SK-N-SH (cell line): Measurements from ENCODE around the gene FAM83E. TPM values are rescaled to one million over a fixed set of nuclear protein-coding genes. Genes with fewer than 3 reads are reported as not detected.

ENCODE experiments used
- CTCF ChIA-PET: fragments of 300-600, 350-600 bp; formaldehyde crosslinking; extraction: SDS; loops from one replicate; lab custom pipeline; 2021; lab: Yijun Ruan, JAX
- POLR2A ChIA-PET: fragments of 350-600 bp; sonication (Branson Sonifier 250); formaldehyde crosslinking; extraction: SDS; loops from one replicate; lab custom pipeline; 2020; ENCODE audit warnings: antibody characterized with exemption, inconsistent platforms; lab: Yijun Ruan, JAX
- DNase-seq: peaks from one replicate; pipeline ENCODE4 v3.0.0; 2012
- H2AFZ ChIP-seq: fragments of 200-600 bp; sonication (generic); 2 replicates; pipeline ENCODE4 v1.8.1; 2016; ENCODE audit warnings: antibody characterized with exemption, mild to moderate bottlenecking, low read depth
- H3F3A ChIP-seq: fragments of 200-600 bp; sonication (generic); replicated peaks from 2 replicates; pipeline ENCODE3; 2016; ENCODE audit warnings: antibody characterized with exemption, mild to moderate bottlenecking; ENCODE audit not compliant: insufficient read depth
- H3K27ac ChIP-seq, 2 experiments: fragments of 200-500 bp in 1 of 2; fragments of 200-600 bp in 1 of 2; sonication (Bioruptor generic) in 1 of 2; sonication (generic), shearing (Covaris generic) in 1 of 2; 2 replicates each; pipeline versions ENCODE4 v1.5.1 to v1.6.1; 2014 to 2016; ENCODE audit warnings: low read depth in 2 of 2, inconsistent platforms in 1 of 2, low read length in 1 of 2, mild to moderate bottlenecking in 1 of 2, mixed read lengths in 1 of 2
- H3K27me3 ChIP-seq: fragments of 200-600 bp; sonication (generic), shearing (Covaris generic); 2 replicates; pipeline ENCODE4 v1.6.1; 2016; ENCODE audit warnings: mixed run types; ENCODE audit not compliant: insufficient read depth
- H3K36me3 ChIP-seq, 2 experiments: fragments of 200-500 bp in 1 of 2; fragments of 200-600 bp in 1 of 2; sonication (Bioruptor generic) in 1 of 2; sonication (generic) in 1 of 2; replicated peaks in 1 of 2; 2 replicates each; pipeline versions ENCODE3 to v1.5.1; 2014 to 2016; ENCODE audit warnings: low read length in 1 of 2, mild to moderate bottlenecking in 1 of 2; ENCODE audit not compliant: insufficient read depth in 2 of 2, control insufficient read depth in 1 of 2
- H3K4me1 ChIP-seq, 2 experiments: fragments of 200-500 bp in 1 of 2; fragments of 200-600 bp in 1 of 2; sonication (Bioruptor generic) in 1 of 2; sonication (generic), shearing (Covaris generic) in 1 of 2; 2 replicates each; pipeline versions ENCODE4 v1.5.1 to v1.6.1; 2014 to 2016; ENCODE audit warnings: low read depth in 1 of 2, low read length in 1 of 2, mixed run types in 1 of 2; ENCODE audit not compliant: insufficient read depth in 2 of 2, control insufficient read depth in 1 of 2
- H3K4me2 ChIP-seq: fragments of 200-600 bp; sonication (generic), shearing (Covaris generic); 2 replicates; pipeline ENCODE4 v1.6.1; 2017; ENCODE audit warnings: mixed run types
- H3K4me3 ChIP-seq, 2 experiments: fragments of 200-500 bp in 1 of 2; fragments of 200-600 bp in 1 of 2; sonication (Bioruptor generic) in 1 of 2; sonication (generic), shearing (Covaris generic) in 1 of 2; 2 replicates each; pipeline versions ENCODE4 v1.5.1 to v1.8.1; 2014 to 2016; ENCODE audit warnings: low read depth in 2 of 2, inconsistent platforms in 1 of 2, low read length in 1 of 2, mild to moderate bottlenecking in 1 of 2, mixed read lengths in 1 of 2, moderate library complexity in 1 of 2
- H3K79me2 ChIP-seq: fragments of 200-600 bp; sonication (generic); 2 replicates; pipeline ENCODE4 v1.8.1; 2017; ENCODE audit warnings: mild to moderate bottlenecking; ENCODE audit not compliant: insufficient read depth
- H3K9ac ChIP-seq: fragments of 200-600 bp; sonication (generic); 2 replicates; pipeline ENCODE4 v1.6.1; 2017; ENCODE audit warnings: mixed run types
- H3K9me2 ChIP-seq: fragments of 200-600 bp; sonication (generic); 2 replicates; pipeline ENCODE4 v1.6.1; 2017; ENCODE audit warnings: mixed run types
- H3K9me3 ChIP-seq: fragments of 200-600 bp; sonication (generic); 2 replicates; pipeline ENCODE4 v1.6.1; 2017; ENCODE audit warnings: mixed run types, mild to moderate bottlenecking, moderate library complexity
- H4K20me1 ChIP-seq: fragments of 200-600 bp; sonication (generic); 2 replicates; pipeline ENCODE4 v1.6.1; 2017; ENCODE audit warnings: mild to moderate bottlenecking, mixed run types; ENCODE audit not compliant: insufficient read depth
- ELF1 ChIP-seq: IDR thresholded peaks from 2 replicates; pipeline ENCODE4 v1.4.0; 2012
- EZH2phosphoT487 ChIP-seq: fragments of 200-600 bp; sonication (generic); IDR thresholded peaks from 2 replicates; pipeline ENCODE4 v1.6.1; 2017; ENCODE audit warnings: low read depth, mixed run types, mild to moderate bottlenecking, antibody characterized with exemption, moderate library complexity, borderline replicate concordance
- FOSL2 ChIP-seq: IDR thresholded peaks from 2 replicates; pipeline ENCODE4 v1.4.0; 2012; ENCODE audit warnings: low read depth, mild to moderate bottlenecking, moderate library complexity, borderline replicate concordance
- FOXM1 ChIP-seq: IDR thresholded peaks from 2 replicates; pipeline ENCODE4 v1.4.0; 2012; ENCODE audit warnings: low read depth, mild to moderate bottlenecking
- NFIC ChIP-seq: IDR thresholded peaks from 2 replicates; pipeline ENCODE4 v1.4.0; 2012; ENCODE audit warnings: borderline replicate concordance
- POLR2AphosphoS5 ChIP-seq: IDR thresholded peaks from 2 replicates; pipeline ENCODE4 v1.6.1; 2012; ENCODE audit warnings: low read depth, low read length
- RAD21 ChIP-seq: IDR thresholded peaks from 2 replicates; pipeline ENCODE4 v1.6.1; 2012; ENCODE audit warnings: mild to moderate bottlenecking, low read length
- SIN3A ChIP-seq: IDR thresholded peaks from 2 replicates; pipeline ENCODE4 v1.6.1; 2012; ENCODE audit warnings: low read depth, mild to moderate bottlenecking, low read length, moderate library complexity, borderline replicate concordance
- WGBS: methylation state at CpG from one replicate; pipeline ENCODE4 v1.1.6; 2017; ENCODE audit warnings: low lambda C conversion rate; 5-methylcytosine and 5-hydroxymethylcytosine counted together
- polyA plus RNA-seq, 3 experiments: library from polyadenylated mRNA; depleted of rRNA; stranded (reverse); fragments of >200 nt; gene quantifications; 2 replicates each; pipeline ENCODE4 v1.2.3, GENCODE V29; 2012

Gene FAM83E
- polyA plus RNA-seq, 1 of the 3 experiments (the other 2 are of a cell fraction) = 0.44 TPM

DNA sequence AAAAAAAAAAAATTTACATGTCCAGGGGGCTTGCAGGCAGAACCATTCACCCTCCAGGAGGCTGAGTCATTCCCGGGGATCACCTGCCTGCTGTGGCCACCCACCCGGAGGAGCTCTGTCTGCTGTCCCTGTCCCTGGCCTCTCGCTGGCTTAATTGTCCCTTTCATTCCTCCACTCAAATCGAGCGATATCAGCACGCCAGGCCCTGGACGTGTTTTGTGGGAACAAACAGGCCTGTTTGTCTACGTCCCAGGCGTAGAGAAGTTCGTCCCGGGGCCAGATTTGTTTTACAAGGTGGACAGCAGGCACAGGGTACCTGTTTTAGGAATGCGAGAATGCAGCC is 41.7 kb downstream of the FAM83E start:
- peaks cover 9% of the 10 kb centered on the region for H3F3A ChIP-seq
- H2AFZ ChIP-seq = no peak overlapping the region
- no peak overlapping the region for H3K9ac ChIP-seq
- H3K4me2 ChIP-seq = no peak overlapping the region
- no peaks in the 10 kb centered on the region for H3K9me2 ChIP-seq
- H3K4me3 ChIP-seq = no peak overlapping the region
- H3K4me1 ChIP-seq = peaks cover 6 to 9% of the 10 kb centered on the region in 2 experiments; a peak in 3 of 4 replicates
- H4K20me1 ChIP-seq = no peaks in the 10 kb centered on the region
- no peaks in the 10 kb centered on the region for H3K9me3 ChIP-seq
- no peak for TF ChIP-seq SIN3A
- TF ChIP-seq, all 33 proteins: peak for 0
- WGBS = 78% methylated on average over 12 of the region's 12 CpGs
- DNase-seq = no peak
- Histone ChIP-seq H3K27ac (no peak overlapping the region), H3K27me3 (no peaks in the 10 kb centered on the region), H3K79me2 (no peaks in the 10 kb centered on the region), H3K36me3 (no peaks in the 10 kb centered on the region)
- CTCF ChIA-PET = interaction anchor here (0.6 to 3.5 kb wide), 6 partner anchors 11 to 84 kb away, joined by 3 to 13 read pairs (median 4); no protein-coding TSS in a partner anchor
- POLR2A ChIA-PET = no interaction called here

DNA sequence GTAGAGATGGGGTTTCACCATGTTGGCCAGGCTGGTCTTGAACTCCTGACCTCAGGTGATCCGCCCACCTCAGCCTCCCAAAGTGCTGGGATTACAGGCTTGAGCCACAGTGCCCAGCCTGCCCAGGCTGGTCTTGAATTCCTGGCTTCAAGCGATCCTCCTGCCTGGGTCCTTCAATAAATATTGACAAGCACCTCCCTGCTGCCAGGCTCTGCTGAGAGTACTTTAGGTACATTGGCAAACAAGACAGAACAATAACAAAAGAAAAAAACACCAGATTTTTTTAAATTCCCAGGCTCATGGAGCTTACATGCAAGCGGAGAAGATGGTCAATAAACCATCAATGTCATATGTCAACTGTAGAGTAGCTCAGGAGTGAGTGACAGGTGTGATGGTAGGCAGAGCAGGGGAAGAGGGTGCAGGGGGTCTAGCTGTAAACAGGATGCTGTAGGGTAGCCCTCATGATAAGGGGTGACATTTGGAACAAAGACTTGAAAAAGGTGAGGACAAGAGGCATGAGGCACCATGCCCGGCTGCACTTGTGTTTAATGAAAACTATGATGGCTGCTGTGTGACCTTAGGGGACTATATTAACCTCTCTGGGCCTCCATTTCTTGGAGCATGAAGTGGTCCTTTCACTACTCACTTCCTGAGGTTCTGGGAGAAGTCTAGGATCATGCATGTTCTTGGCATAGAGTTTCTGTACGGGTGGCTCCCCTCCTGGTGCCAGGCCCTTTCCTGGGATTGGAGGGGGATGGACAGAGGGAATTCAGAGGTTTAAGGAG is 43.3 kb downstream of the FAM83E start:
- WGBS = 77% methylated on average over 5 of the region's 5 CpGs
- Histone ChIP-seq H3K4me1 (peaks cover 7 to 17% of the 10 kb centered on the region in 2 experiments; a peak in 3 of 4 replicates), H2AFZ (no peak overlapping the region), H3K27ac (no peak overlapping the region), H3K79me2 (no peaks in the 10 kb centered on the region), H3K9me3 (no peaks in the 10 kb centered on the region), H3K36me3 (no peaks in the 10 kb centered on the region), H3K9me2 (no peaks in the 10 kb centered on the region), H3K9ac (no peak overlapping the region), H3F3A (peaks cover 12% of the 10 kb centered on the region), H3K27me3 (no peaks in the 10 kb centered on the region), H4K20me1 (no peaks in the 10 kb centered on the region), H3K4me3 (no peak overlapping the region), H3K4me2 (no peak overlapping the region)
- TF ChIP-seq FOXM1 = no peak
- TF ChIP-seq FOSL2 = no peak
- TF ChIP-seq RAD21 = no peak
- TF ChIP-seq NFIC = no peak
- CTCF ChIA-PET = interaction anchor here (1.7 to 3.5 kb wide), 3 partner anchors 13 to 82 kb away, joined by 4 to 13 read pairs (median 5); no protein-coding TSS in a partner anchor
- no peak for DNase-seq
- POLR2A ChIA-PET = no interaction called here

DNA sequence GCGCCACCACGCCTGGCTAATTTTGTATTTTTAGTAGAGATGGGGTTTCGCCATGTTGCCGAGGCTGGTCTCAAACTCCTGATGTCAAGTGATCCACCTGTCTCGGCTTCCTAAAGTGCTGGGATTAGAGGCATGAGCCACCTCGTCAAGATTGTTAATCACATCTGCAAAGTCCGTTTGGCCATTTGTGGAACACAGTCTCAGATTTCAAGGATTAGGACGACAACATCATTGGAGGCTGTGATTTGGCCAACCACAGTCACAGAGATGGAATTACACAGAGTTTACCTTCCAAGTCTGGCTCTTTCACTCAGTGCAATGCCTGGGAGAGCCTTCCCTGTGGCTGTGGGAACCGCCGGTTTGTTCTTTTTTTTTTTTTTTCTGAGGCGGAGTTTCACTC is 45.1 kb downstream of the FAM83E start:
- WGBS = 88% methylated on average over 11 of the region's 11 CpGs
- Histone ChIP-seq H3K79me2 (no peaks in the 10 kb centered on the region), H3K4me3 (no peak overlapping the region), H3K27me3 (no peaks in the 10 kb centered on the region), H3K9me3 (no peaks in the 10 kb centered on the region), H3F3A (peaks cover 14% of the 10 kb centered on the region), H3K9me2 (no peaks in the 10 kb centered on the region), H4K20me1 (no peaks in the 10 kb centered on the region), H3K4me2 (no peak overlapping the region), H3K36me3 (no peaks in the 10 kb centered on the region), H3K27ac (no peak overlapping the region; a peak in 1 of 4 replicates), H3K4me1 (peaks cover 7 to 17% of the 10 kb centered on the region in 2 experiments; a peak in 3 of 4 replicates), H2AFZ (no peak overlapping the region), H3K9ac (no peak overlapping the region)
- ChIA-PET CTCF (interaction anchor here (0.6 to 1.9 kb wide), 2 partner anchors 80 to 275 kb away, joined by 3 to 7 read pairs; no protein-coding TSS in a partner anchor), POLR2A (no interaction called here)
- DNase-seq = no peak
- TF ChIP-seq EZH2phosphoT487 (no peak), POLR2AphosphoS5 (no peak), ELF1 (no peak)
